Renal cortex interstitium (tissue), 15 donors: ENCODE results near the gene C16orf78. TPM values are rescaled to one million over a fixed set of nuclear protein-coding genes. Genes with fewer than 3 reads are reported as not detected.

ENCODE experiments used
- DNase-seq, 11 donors: peaks; one replicate each; pipeline ENCODE4 v3.0.0-alpha.2; 2013; ENCODE audit warnings: low read depth in 9 of 11, low spot score in 4 of 11; ENCODE audit errors: extremely low read depth in 1 of 11
- long read RNA-seq, 16 experiments: transcript quantifications; one replicate each; lab custom pipeline, GENCODE V29; 2026
- polyA plus RNA-seq, 3 donors: library from polyadenylated mRNA; unstranded; fragments of 120-200 nt; gene quantifications; one replicate each; pipeline ENCODE4 v1.2.1, GENCODE V29; 2013; ENCODE audit not compliant: insufficient read length in 3 of 3

Gene C16orf78
- not detected for polyA plus RNA-seq
- long read RNA-seq, donor 1, result 0 reads
- long read RNA-seq, donor 2, result 0 reads
- long read RNA-seq, donor 3, result 0 reads
- long read RNA-seq, donor 4, result 0 reads
- long read RNA-seq, donor 5, result 0 reads
- long read RNA-seq, donor 6, result 0 reads
- long read RNA-seq, donor 7, result 0 reads
- long read RNA-seq, donor 8, result 0 reads
- long read RNA-seq, donor 9, result 0 reads
- long read RNA-seq, donor 10, result 0 reads
- long read RNA-seq, donor 11, result 0 reads
- long read RNA-seq, donor 12, result 0 reads
- long read RNA-seq, donor 13, result 0 reads
- long read RNA-seq, donor 14, result 0 reads
- long read RNA-seq, donor 15, result 0 reads
- long read RNA-seq, donor 16, result 0 reads

GRCh38 chr16:49373504-49373903, at the start of gene C16orf78:
Gene C16orf78 (plus strand): TSS chr16:49373804. CDS start chr16:49373940, 136 bp downstream.
- DNase-seq, result no peak

GRCh38 chr16:49324703-49325102, 48.9 kb upstream of the C16orf78 start:
- DNase-seq, result no peak

DNA sequence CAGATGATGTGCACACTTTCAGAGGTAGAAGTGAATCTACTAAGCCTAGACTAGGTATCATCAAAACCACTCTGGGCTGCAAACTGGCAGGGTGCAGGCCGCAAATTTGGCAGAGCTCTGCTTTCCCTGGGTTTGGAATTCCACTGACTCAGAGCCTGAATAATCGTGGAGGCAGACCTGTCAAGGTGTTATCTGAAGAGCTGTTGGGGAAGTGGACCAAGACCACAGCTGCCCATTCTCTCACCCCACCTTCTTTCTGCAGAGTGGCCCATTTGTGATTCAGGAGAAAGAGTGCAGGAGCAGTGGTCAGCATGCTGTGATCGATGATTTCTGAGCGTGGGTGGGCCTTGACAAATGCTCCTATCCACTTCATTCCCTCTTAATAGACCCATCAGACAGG, 46.1 kb upstream of the C16orf78 start:
- no peak for DNase-seq

GRCh38 chr16:49328325-49328724, 45.3 kb upstream of the C16orf78 start:
- no peak for DNase-seq

DNA sequence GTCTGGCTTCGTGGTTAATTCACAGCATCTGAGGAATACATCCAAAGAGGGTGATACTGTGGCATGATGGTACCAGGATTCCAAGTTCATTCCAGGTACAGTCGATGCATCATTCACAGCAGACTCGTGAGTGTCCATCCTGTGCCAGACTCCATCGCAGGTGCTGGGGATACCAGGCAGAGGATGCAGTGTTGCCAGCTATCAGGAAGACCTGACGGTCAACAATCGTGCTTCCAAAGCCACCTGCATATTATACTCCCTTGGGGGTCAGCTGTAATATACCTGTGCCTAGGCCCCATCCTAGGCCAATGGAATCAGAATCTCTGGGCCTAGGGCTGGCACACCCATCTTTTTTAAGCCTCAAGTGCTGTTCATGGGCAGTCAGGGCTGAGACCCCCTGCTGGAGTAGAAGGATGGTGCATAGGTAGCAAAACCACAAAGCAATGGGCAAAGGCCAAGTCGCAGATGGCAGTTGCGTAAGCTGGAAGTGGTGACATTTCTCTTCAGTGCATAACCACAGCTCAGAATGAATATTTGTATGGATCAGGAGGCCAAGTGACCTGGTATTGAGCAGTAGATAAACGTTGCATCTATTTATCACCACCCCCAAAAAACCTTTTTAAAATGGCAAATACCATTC, 42.9 kb upstream of the C16orf78 start:
- DNase-seq, result no peak

- no peak for DNase-seq
These were observed 40.9 kb upstream of the C16orf78 start for GRCh38 chr16:49332589-49333258.

DNA sequence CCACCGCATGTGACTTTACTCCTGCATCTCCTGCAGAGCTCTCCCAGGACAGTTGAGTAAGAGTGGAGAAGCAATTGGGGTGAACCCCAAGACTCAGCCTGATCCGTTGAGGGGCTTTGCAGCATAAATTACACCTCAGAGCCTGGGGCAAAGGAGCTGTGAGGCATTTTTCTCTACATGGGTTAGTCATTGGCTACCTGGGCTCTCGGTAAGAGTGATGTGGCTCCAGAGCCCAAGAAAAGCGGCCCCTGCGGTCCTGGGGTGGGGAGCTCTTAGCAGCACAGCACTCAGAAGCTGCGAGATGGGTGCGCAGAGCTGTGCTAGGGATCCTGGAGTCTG, 40.4 kb upstream of the C16orf78 start:
- DNase-seq, result no peak

- no peak for DNase-seq
These were observed 37.8 kb upstream of the C16orf78 start for GRCh38 chr16:49335828-49336227.

DNA sequence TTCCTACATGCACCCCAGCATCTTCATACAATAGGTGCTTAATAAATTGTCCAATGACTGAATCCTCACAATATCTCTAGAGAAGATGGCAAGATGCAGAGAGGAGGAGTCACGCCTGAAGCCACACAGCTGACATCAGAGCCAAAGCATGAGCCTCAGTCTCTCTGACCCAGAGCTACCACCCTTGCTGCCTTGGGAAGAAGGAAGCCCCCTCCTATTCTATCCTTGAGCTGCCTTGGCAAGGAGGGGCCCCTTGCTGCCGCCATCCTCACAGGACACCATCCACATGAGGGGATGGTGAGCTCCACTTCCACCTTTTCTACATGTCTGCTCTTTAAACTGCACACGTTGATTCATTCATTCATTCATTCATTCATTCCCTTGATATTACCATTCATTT, 37.0 kb upstream of the C16orf78 start:
- no peak for DNase-seq

- DNase-seq, result no peak
These were observed 35.7 kb upstream of the C16orf78 start for GRCh38 chr16:49337814-49338350.

DNA sequence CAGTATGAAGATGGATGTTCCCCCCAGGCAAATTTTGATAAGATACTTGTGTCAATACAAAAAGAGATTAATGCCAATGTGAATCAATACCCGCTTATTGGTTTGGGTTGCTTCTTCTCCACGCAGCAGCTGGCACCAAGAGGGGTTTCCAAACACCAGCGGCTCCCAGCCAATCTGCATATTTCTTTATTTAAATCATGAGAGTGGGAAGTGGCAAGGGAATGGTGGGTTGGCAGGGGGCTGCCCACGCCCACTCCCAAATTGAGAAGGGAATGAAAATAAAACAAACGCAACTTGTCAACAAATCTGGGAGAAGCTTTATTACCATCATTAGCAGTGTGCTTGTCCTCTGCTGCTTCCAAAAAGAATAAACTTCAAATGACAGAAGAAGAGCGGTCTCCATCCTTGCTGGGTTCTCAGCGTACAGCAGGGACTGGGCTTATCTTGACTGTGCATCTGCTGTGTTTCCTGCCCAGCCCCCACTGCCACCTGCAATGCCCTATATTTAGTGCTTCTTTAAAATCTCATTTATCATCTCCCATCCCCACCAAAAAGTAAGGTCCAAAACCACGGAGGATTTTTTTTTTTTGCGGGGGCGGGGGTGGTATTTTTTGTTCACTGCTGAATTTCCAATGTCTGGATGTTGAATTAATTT, 34.9 kb upstream of the C16orf78 start:
- no peak for DNase-seq

DNA sequence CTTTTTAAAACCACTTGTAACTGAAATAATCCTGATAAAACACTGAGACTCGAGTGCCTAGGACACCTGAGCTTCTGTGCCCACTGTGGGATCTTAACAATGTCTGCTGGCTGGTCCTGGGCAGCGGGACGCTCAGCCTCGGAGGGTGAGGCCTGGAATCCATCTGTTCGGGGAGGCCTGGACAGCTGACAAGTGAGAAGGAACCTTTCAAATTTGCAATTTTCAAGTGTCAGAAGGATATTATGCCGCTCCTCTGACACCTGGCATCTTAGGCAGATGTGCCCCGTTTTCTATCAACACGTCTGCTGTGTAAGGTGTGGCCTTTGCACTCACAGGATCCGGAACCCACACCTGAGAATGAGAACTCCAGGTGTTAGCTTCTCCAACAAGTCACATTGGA, 33.1 kb upstream of the C16orf78 start:
- DNase-seq, result no peak

DNA sequence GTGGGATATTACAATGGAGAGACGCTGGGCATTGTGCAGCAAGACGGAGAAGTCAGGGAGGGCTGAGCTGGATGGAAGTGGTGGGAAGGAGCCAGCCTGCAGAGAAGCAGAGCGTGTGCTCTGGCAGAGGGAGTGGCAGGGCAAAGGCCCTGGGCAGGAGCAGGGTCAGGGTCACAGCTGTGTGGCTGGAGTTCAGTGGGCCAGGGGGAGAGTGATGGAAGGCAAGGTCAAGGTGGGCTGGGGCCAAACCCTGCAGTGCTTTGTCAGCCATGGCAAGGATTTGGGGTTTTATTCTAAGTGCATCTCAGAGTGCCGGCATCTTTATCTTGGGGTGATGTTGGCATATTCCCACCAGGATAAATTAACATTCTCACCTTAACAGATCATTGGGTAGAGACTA, 31.9 kb upstream of the C16orf78 start:
- DNase-seq, result no peak

GRCh38 chr16:49342336-49343265, 31.0 kb upstream of the C16orf78 start:
- no peak for DNase-seq

DNA sequence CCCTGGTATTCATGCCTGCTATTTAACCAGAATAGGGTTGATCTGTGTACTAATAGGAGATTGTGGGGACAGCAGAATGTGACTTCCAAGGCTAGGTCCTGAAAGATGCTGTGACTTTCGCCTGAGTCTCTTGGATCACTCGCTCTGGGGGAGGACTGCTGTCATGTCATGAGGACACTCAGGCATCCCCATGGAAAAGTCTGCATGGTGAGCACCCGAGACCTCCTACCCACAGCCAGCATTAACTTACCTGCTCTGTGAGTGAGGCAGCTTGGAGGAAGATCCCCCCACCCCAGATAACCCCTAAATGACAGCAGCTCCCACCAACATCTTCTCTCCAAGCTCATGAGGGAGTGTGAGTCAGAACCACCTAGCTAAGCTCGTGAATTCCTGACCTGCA, 30.3 kb upstream of the C16orf78 start:
- DNase-seq, result no peak

DNA sequence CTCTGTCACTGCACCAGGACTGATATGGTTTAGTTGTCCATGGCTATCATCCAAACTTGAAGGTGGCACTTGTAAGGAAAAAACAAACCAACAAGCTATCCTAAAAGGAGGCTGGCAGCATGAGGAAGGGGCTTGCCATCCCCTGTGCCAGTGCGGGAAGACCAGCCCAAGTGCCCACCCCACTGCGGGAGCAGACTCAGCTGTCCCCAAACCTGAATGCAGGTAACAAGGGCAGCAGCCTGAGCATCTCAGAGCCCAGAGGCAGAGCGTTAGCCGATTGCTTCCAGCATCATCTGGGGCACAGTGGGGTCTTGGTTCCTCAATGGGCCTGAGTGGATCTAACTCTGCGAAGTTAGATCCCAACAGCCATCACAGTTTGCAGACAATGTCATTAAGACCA, 29.2 kb upstream of the C16orf78 start:
- DNase-seq, result no peak

- DNase-seq, result peak in 3 of 11 donors; percentile 6 to 11 (median 7)
These were observed 27.8 kb upstream of the C16orf78 start for GRCh38 chr16:49345829-49346228.

DNA sequence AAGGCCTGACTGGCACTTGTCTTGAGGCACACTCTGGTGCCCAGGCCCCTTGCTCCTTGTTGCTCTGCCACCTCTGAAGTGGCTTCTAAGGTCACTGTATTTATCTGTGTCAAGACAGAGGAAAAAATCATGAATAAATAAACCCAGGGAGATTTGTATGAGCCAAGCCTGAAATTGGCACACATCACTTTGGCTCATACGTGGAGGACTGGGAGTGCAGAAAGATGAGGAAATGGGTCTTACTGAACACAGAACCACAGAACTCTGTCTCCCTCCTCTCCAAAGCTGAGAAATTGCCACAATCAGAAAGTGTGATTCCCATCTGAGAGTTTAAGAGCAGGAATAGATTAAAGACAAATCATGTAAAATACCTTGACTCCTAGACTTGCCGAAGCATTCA, 27.1 kb upstream of the C16orf78 start:
- no peak for DNase-seq

GRCh38 chr16:49347476-49347875, 26.1 kb upstream of the C16orf78 start:
- no peak for DNase-seq
